RWPE2 (cell line): ENCODE measurements around the gene LSM10.

Source experiments
- ATAC-seq: fragments of 200-7000 bp; cut with Tn5 transposase; 3 replicates; pipeline ENCODE4 v1.9.1; 2021; ENCODE audit warnings: low read depth
- DNase-seq: peaks from one replicate; pipeline ENCODE4 v3.0.0-alpha.2; 2020; ENCODE audit warnings: low spot score
- H3K27ac ChIP-seq: fragments of 450-650 bp; 2 replicates; pipeline ENCODE4 v1.5.1; 2017; ENCODE audit warnings: mild to moderate bottlenecking; ENCODE audit not compliant: poor library complexity, severe bottlenecking
- H3K27me3 ChIP-seq: fragments of 250-450 bp; sonication (Bioruptor Pico); 2 replicates; pipeline ENCODE4 v1.5.1; 2021; ENCODE audit warnings: mild to moderate bottlenecking, moderate library complexity; ENCODE audit not compliant: insufficient read depth, poor library complexity, severe bottlenecking
- H3K36me3 ChIP-seq: fragments of 250-450 bp; sonication (Bioruptor Pico); 2 replicates; pipeline ENCODE4 v1.5.1; 2020; ENCODE audit warnings: low read depth, mild to moderate bottlenecking, moderate library complexity
- H3K4me1 ChIP-seq: fragments of 250-450 bp; sonication (Bioruptor Pico); 2 replicates; pipeline ENCODE4 v1.5.1; 2021; ENCODE audit warnings: mild to moderate bottlenecking, moderate library complexity; ENCODE audit not compliant: insufficient read depth, poor library complexity, severe bottlenecking
- H3K4me3 ChIP-seq: fragments of 250-450 bp; sonication (Bioruptor Pico); 2 replicates; pipeline ENCODE4 v1.5.1; 2021; ENCODE audit warnings: mild to moderate bottlenecking, moderate library complexity; ENCODE audit not compliant: severe bottlenecking
- H3K9me3 ChIP-seq: fragments of 250-450 bp; sonication (Bioruptor Pico); 2 replicates; pipeline ENCODE4 v1.5.1; 2021; ENCODE audit warnings: mild to moderate bottlenecking, moderate library complexity; ENCODE audit not compliant: severe bottlenecking
- CTCF ChIP-seq: fragments of 450-650 bp; IDR thresholded peaks from one replicate; pipeline ENCODE4 v1.5.1; 2017; ENCODE audit warnings: mild to moderate bottlenecking, moderate library complexity; ENCODE audit not compliant: poor library complexity, severe bottlenecking

Gene LSM10

GRCh38 chr1:36433102-36433501 lies 35.4 kb upstream of the LSM10 start:
- Histone ChIP-seq H3K4me1 (peaks cover 13% of the 10 kb centered on the region), H3K9me3 (no peaks in the 10 kb centered on the region), H3K36me3 (no peaks in the 10 kb centered on the region; the same call in 1 of the 2 replicates), H3K27me3 (no peaks in the 10 kb centered on the region), H3K27ac (no peak overlapping the region), H3K4me3 (no peak overlapping the region)
- no peak for TF ChIP-seq CTCF
- ATAC-seq (no peak), DNase-seq (no peak)

GRCh38 chr1:36432616-36433015 lies 34.9 kb upstream of the LSM10 start:
- Histone ChIP-seq H3K9me3 (no peaks in the 10 kb centered on the region), H3K4me3 (no peak overlapping the region), H3K36me3 (no peaks in the 10 kb centered on the region; the same call in 1 of the 2 replicates), H3K27me3 (no peaks in the 10 kb centered on the region), H3K27ac (no peak overlapping the region), H3K4me1 (peaks cover 12% of the 10 kb centered on the region)
- no peak for TF ChIP-seq CTCF
- ATAC-seq (no peak), DNase-seq (no peak)

GRCh38 chr1:36425791-36426190 lies 28.1 kb upstream of the LSM10 start:
- peak; percentile 66 for ATAC-seq
- Histone ChIP-seq H3K36me3 (no peaks in the 10 kb centered on the region; the same call in 1 of the 2 replicates), H3K4me1 (no peaks in the 10 kb centered on the region), H3K9me3 (no peaks in the 10 kb centered on the region), H3K27ac (no peak overlapping the region), H3K27me3 (no peaks in the 10 kb centered on the region), H3K4me3 (no peak overlapping the region)
- no peak for TF ChIP-seq CTCF
- DNase-seq = no peak

GRCh38 chr1:36421649-36422048 lies 23.9 kb upstream of the LSM10 start:
- H3K36me3 ChIP-seq = no peaks in the 10 kb centered on the region
- no peaks in the 10 kb centered on the region for H3K9me3 ChIP-seq

More at GRCh38 chr1:36421649-36422048, 23.9 kb upstream of the LSM10 start:
- H3K27ac ChIP-seq = no peak overlapping the region
- DNase-seq (no peak), ATAC-seq (no peak)
- H3K27me3 ChIP-seq = no peaks in the 10 kb centered on the region
- H3K4me3 ChIP-seq = no peak overlapping the region
- TF ChIP-seq CTCF = no peak
- no peaks in the 10 kb centered on the region for H3K4me1 ChIP-seq
